CD4-positive, alpha-beta T cell treated with Interferon alpha-2 for 1 hour (primary cell): Measurements from ENCODE around the gene SUGCT.

Source experiments
- DNase-seq, 2 donors: peaks; one replicate each; pipeline ENCODE4 v3.0.0-alpha.2; 2020 to 2022

Gene SUGCT

GRCh38 chr7:40757109-40757508 lies 622.3 kb downstream of the SUGCT start:
- DNase-seq: no peak

- DNase-seq: no peak
These were observed 623.8 kb downstream of the SUGCT start for GRCh38 chr7:40758590-40758989.

GRCh38 chr7:40760293-40760964 lies 625.6 kb downstream of the SUGCT start:
- no peak for DNase-seq

GRCh38 chr7:40760987-40761386 lies 626.2 kb downstream of the SUGCT start:
- DNase-seq: no peak

GRCh38 chr7:40761762-40762560 lies 627.2 kb downstream of the SUGCT start:
- no peak for DNase-seq

GRCh38 chr7:40763319-40764287 lies 628.8 kb downstream of the SUGCT start:
- no peak for DNase-seq

- no peak for DNase-seq
These were observed 630.8 kb downstream of the SUGCT start for GRCh38 chr7:40765639-40766038.

- DNase-seq: no peak
These were observed 637.3 kb downstream of the SUGCT start for GRCh38 chr7:40772096-40772495.

- DNase-seq: no peak
These were observed 638.9 kb downstream of the SUGCT start for GRCh38 chr7:40773656-40774055.

- DNase-seq: no peak
These were observed 641.1 kb downstream of the SUGCT start for GRCh38 chr7:40775877-40776276.

- no peak for DNase-seq
These were observed 643.0 kb downstream of the SUGCT start for GRCh38 chr7:40777730-40778312.

- no peak for DNase-seq
These were observed 645.7 kb downstream of the SUGCT start for GRCh38 chr7:40780460-40780859.

GRCh38 chr7:40782836-40783235 lies 648.0 kb downstream of the SUGCT start:
- DNase-seq: no peak

GRCh38 chr7:40784176-40784575 lies 649.4 kb downstream of the SUGCT start:
- no peak for DNase-seq

- DNase-seq: no peak
These were observed 652.1 kb downstream of the SUGCT start for GRCh38 chr7:40786909-40787308.

- no peak for DNase-seq
These were observed 658.3 kb downstream of the SUGCT start for GRCh38 chr7:40793132-40793531.

- DNase-seq: no peak
These were observed 660.8 kb downstream of the SUGCT start for GRCh38 chr7:40795607-40796006.

GRCh38 chr7:40796723-40797122 lies 661.9 kb downstream of the SUGCT start:
- DNase-seq: no peak

GRCh38 chr7:40798613-40799012 lies 663.8 kb downstream of the SUGCT start:
- no peak for DNase-seq

- DNase-seq: no peak
These were observed 664.9 kb downstream of the SUGCT start for GRCh38 chr7:40799493-40800403.

GRCh38 chr7:40800771-40801170 lies 666.0 kb downstream of the SUGCT start:
- no peak for DNase-seq

GRCh38 chr7:40802497-40802896 lies 667.7 kb downstream of the SUGCT start:
- DNase-seq: no peak
